Endothelial cell of umbilical vein (primary cell): ENCODE data around the gene CARD16. TPM values are rescaled to one million over a fixed set of nuclear protein-coding genes. Genes with fewer than 3 reads are reported as not detected.

Experiments
- BruUV-seq: library from RNA; stranded (reverse); fragments of 400-500 nt; replicated peaks from 2 replicates; lab custom pipeline; 2021; lab: Mats Ljungman, UMichigan
- CTCF ChIA-PET: fragments of 300-600, 350-600 bp; sonication (Branson Sonifier 250); formaldehyde crosslinking; loops from one replicate; lab custom pipeline; 2021; ENCODE audit warnings: antibody characterized with exemption, inconsistent platforms; lab: Charles Lee
- POLR2A ChIA-PET: fragments of 300-600, 350-600 bp; sonication (Branson Sonifier 250); formaldehyde crosslinking; loops from one replicate; lab custom pipeline; 2021; ENCODE audit warnings: antibody characterized with exemption, inconsistent platforms; lab: Charles Lee
- DNase-seq: peaks from one replicate; pipeline ENCODE4 v3.0.0-alpha.2; 2011; ENCODE audit warnings: low read depth, low spot score
- FAIRE-seq: peaks from 2 replicates; lab custom pipeline; 2011; peaks lifted over from hg19 to GRCh38; lab: Jason Lieb, UNC
- H2AFZ ChIP-seq: 2 replicates; pipeline ENCODE4 v1.6.0; 2012; ENCODE audit warnings: low read depth, low read length, control low read depth, inconsistent platforms
- H3K27ac ChIP-seq: 2 replicates; pipeline ENCODE4 v1.5.1; 2011; ENCODE audit warnings: low read depth, mild to moderate bottlenecking, control low read depth, low read length, moderate library complexity; ENCODE audit not compliant: insufficient read depth
- H3K27me3 ChIP-seq, 2 experiments: 2 replicates each; pipeline versions ENCODE4 v1.6.0 to v1.6.1; 2011; ENCODE audit warnings: low read length in 2 of 2, mixed read lengths in 1 of 2; ENCODE audit not compliant: control insufficient read depth in 2 of 2, insufficient read depth in 2 of 2
- H3K36me3 ChIP-seq, 2 experiments: 2 replicates in 1 of 2; 3 replicates in 1 of 2; pipeline ENCODE4 v1.5.1; 2011; ENCODE audit warnings: low read length in 2 of 2, mild to moderate bottlenecking in 1 of 2, moderate library complexity in 1 of 2; ENCODE audit not compliant: control insufficient read depth in 2 of 2, insufficient read depth in 2 of 2; ENCODE audit errors: extremely low read depth in 1 of 2
- H3K4me1 ChIP-seq: 3 replicates; pipeline ENCODE4 v1.5.1; 2011; ENCODE audit warnings: mild to moderate bottlenecking, low read length; ENCODE audit not compliant: control insufficient read depth, insufficient read depth; ENCODE audit errors: extremely low read depth
- H3K4me2 ChIP-seq: 2 replicates; pipeline ENCODE4 v1.6.1; 2011; ENCODE audit warnings: low read length, control low read depth, mixed read lengths; ENCODE audit not compliant: insufficient read depth
- H3K4me3 ChIP-seq, 3 experiments: fragments of 200-600 bp in 1 of 3; sonication (generic), shearing (Covaris generic) in 1 of 3; replicated peaks in 1 of 3; 2 replicates each; pipeline ENCODE4 v1.5.1; 2011 to 2016; ENCODE audit warnings: control low read depth in 3 of 3, low read length in 3 of 3, mild to moderate bottlenecking in 2 of 3, inconsistent platforms in 1 of 3, low read depth in 1 of 3, moderate library complexity in 1 of 3; ENCODE audit not compliant: insufficient read depth in 1 of 3
- H3K79me2 ChIP-seq: 2 replicates; pipeline ENCODE4 v1.6.0; 2012; ENCODE audit warnings: low read length, inconsistent platforms; ENCODE audit not compliant: control insufficient read depth, insufficient read depth
- H3K9ac ChIP-seq: replicated peaks from 2 replicates; pipeline ENCODE3; 2011; ENCODE audit warnings: low read length, control low read depth; ENCODE audit not compliant: insufficient read depth; ENCODE audit errors: extremely low read depth
- H3K9me1 ChIP-seq: replicated peaks from 3 replicates; pipeline ENCODE4 v1.6.0; 2011; ENCODE audit warnings: mild to moderate bottlenecking, low read length; ENCODE audit not compliant: control insufficient read depth, insufficient read depth; ENCODE audit errors: extremely low read depth
- H3K9me3 ChIP-seq: replicated peaks from 2 replicates; pipeline ENCODE4 v1.5.1; 2012; ENCODE audit warnings: low read length, inconsistent platforms; ENCODE audit not compliant: control insufficient read depth, insufficient read depth
- H4K20me1 ChIP-seq: replicated peaks from 2 replicates; pipeline ENCODE3; 2011; ENCODE audit warnings: mild to moderate bottlenecking, low read length; ENCODE audit not compliant: control insufficient read depth, insufficient read depth; ENCODE audit errors: extremely low read depth
- EZH2 ChIP-seq: IDR thresholded peaks from 2 replicates; pipeline ENCODE4 v1.6.1; 2012; ENCODE audit warnings: borderline replicate concordance, low read depth, mild to moderate bottlenecking, moderate library complexity, low read length, inconsistent platforms; ENCODE audit not compliant: severe bottlenecking
- FOS ChIP-seq: IDR thresholded peaks from 2 replicates; pipeline ENCODE4 v1.6.1; 2011; ENCODE audit warnings: mild to moderate bottlenecking, low read length, moderate library complexity, borderline replicate concordance; ENCODE audit not compliant: insufficient read depth
- GATA2 ChIP-seq: IDR thresholded peaks from 2 replicates; pipeline ENCODE4 v1.7.0; 2011; ENCODE audit warnings: low read depth, mild to moderate bottlenecking, moderate library complexity, mixed read lengths, low read length; ENCODE audit not compliant: insufficient read length, insufficient read depth
- JUN ChIP-seq: IDR thresholded peaks from 2 replicates; pipeline ENCODE4 v1.6.1; 2011; ENCODE audit warnings: borderline replicate concordance, low read depth; ENCODE audit not compliant: insufficient read length, insufficient read depth
- MYC ChIP-seq: IDR thresholded peaks from one replicate; pipeline ENCODE4 v1.6.1; 2011; ENCODE audit warnings: mild to moderate bottlenecking, low read depth, low read length
- POLR2A ChIP-seq: IDR thresholded peaks from 2 replicates; pipeline ENCODE4 v1.6.1; 2012; ENCODE audit warnings: low read depth, mild to moderate bottlenecking, control low read depth, low read length
- POLR2AphosphoS5 ChIP-seq: IDR thresholded peaks from 2 replicates; pipeline ENCODE4 v1.6.1; 2012; ENCODE audit warnings: low read depth, mild to moderate bottlenecking, control low read depth, low read length, moderate library complexity; ENCODE audit not compliant: insufficient read depth
- dilution Hi-C: fragments of 300-500 bp; cut with MboI; formaldehyde crosslinking; loops from one replicate; pipeline ENCODE4 v1.15.0; 2019; ENCODE audit warnings: low sequenced_read_pairs; ENCODE audit not compliant: extremely low pct_ligation_motif_present
- intact Hi-C: fragments of 100-400 bp; cut with micrococcal nuclease; formaldehyde crosslinking; loops from one replicate; pipeline ENCODE4 v1.10.0; 2022
- polyA plus RNA-seq, 4 experiments: library from polyadenylated mRNA; depleted of rRNA in 3 of 4; stranded (reverse) in 3 of 4; unstranded in 1 of 4; fragments of >200 nt; gene quantifications; 2 replicates each; pipeline versions ENCODE4 v1.2.1 to v1.2.3, GENCODE V29; 2011 to 2012; ENCODE audit warnings: missing spikeins in 1 of 4
- total RNA-seq: library from RNA; stranded (reverse); gene quantifications from 2 replicates; pipeline ENCODE4 v1.2.3, GENCODE V29; 2021
- TF ChIP-seq, protein P1 (sequence below), 2 donors: IDR thresholded peaks; 1 replicate in 1 of 2; 2 replicates in 1 of 2; pipeline ENCODE4 v1.5.1; 2011; ENCODE audit warnings: low read length in 2 of 2, mild to moderate bottlenecking in 2 of 2, moderate library complexity in 2 of 2, control low read depth in 1 of 2, inconsistent platforms in 1 of 2, low read depth in 1 of 2; ENCODE audit not compliant: insufficient read depth in 1 of 2; ENCODE audit errors: extremely low read depth in 1 of 2
- TF ChIP-seq, protein P2 (sequence below): IDR thresholded peaks from 2 replicates; pipeline ENCODE4 v1.6.1; 2011; ENCODE audit not compliant: insufficient read depth, insufficient read length

The CARD16 gene
- total and polyA plus RNA-seq, 2 donors (not counting 3 experiments of a cell fraction or from before 2014, with no cell fraction given) = 26.8 to 76.6 TPM

DNA sequence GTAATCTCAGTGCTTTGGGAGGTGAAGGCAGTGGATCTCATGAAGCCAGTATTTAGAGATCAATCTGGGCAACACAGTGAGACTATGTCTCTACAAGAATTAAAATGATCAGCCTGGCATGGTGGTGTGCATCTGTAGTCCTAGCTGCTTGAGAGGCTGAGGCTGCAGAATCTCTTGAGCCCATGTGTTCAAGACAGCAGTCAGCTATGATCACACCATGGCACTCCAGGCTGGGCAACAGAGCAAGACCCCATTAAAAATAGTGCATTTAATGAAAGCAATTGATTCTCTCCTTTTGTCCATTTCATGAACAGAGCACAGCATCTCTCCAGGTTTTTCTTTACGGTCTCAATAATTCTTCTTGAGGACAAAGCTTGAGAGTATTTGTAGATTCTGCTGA, 11.3 kb upstream of the CARD16 start:
- Histone ChIP-seq H3K9me1 (no peaks in the 10 kb centered on the region), H3K4me1 (no peaks in the 10 kb centered on the region), H3K9me3 (no peaks in the 10 kb centered on the region), H3K4me3 (no peak overlapping the region), H4K20me1 (no peaks in the 10 kb centered on the region), H3K27me3 (no peaks in the 10 kb centered on the region), H3K9ac (no peak overlapping the region), H3K27ac (no peak overlapping the region), H3K36me3 (no peaks in the 10 kb centered on the region), H3K4me2 (no peak overlapping the region), H3K79me2 (no peaks in the 10 kb centered on the region), H2AFZ (no peak overlapping the region)
- CTCF ChIA-PET = interaction anchor here (2.0 kb wide), 1 partner anchor 9 kb away, joined by 8 read pairs; no protein-coding TSS in a partner anchor
- TF ChIP-seq POLR2A (no peak), GATA2 (no peak), POLR2AphosphoS5 (no peak), JUN (no peak), EZH2 (no peak), MYC (no peak), FOS (no peak)
- TF ChIP-seq, protein P1, sequence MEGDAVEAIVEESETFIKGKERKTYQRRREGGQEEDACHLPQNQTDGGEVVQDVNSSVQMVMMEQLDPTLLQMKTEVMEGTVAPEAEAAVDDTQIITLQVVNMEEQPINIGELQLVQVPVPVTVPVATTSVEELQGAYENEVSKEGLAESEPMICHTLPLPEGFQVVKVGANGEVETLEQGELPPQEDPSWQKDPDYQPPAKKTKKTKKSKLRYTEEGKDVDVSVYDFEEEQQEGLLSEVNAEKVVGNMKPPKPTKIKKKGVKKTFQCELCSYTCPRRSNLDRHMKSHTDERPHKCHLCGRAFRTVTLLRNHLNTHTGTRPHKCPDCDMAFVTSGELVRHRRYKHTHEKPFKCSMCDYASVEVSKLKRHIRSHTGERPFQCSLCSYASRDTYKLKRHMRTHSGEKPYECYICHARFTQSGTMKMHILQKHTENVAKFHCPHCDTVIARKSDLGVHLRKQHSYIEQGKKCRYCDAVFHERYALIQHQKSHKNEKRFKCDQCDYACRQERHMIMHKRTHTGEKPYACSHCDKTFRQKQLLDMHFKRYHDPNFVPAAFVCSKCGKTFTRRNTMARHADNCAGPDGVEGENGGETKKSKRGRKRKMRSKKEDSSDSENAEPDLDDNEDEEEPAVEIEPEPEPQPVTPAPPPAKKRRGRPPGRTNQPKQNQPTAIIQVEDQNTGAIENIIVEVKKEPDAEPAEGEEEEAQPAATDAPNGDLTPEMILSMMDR (IDR thresholded peaks at IDR 0.05; ENCODE audit: extremely low read depth in 1 of 2, insufficient read depth in 1 of 2, low read depth in 1 of 2, low read length in 2 of 2) = no peak
- TF ChIP-seq, protein P2, sequence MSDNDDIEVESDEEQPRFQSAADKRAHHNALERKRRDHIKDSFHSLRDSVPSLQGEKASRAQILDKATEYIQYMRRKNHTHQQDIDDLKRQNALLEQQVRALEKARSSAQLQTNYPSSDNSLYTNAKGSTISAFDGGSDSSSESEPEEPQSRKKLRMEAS = no peak
- FAIRE-seq (no peak), DNase-seq (no peak)
- dilution Hi-C loops = no loop called here
- intact Hi-C loops = no loop called here
- no TSS peak for BruUV-seq
- POLR2A ChIA-PET = no interaction called here
